GM12865 (cell line): ENCODE data around the gene OCA2.

Experiments used
- DNase-seq: peaks from one replicate; pipeline ENCODE4 v3.0.0; 2010; ENCODE audit warnings: low read depth
- H3K4me3 ChIP-seq: 2 replicates; pipeline ENCODE4 v1.5.1; 2011; ENCODE audit warnings: mild to moderate bottlenecking, low read depth, low read length, control low read depth
- TF ChIP-seq, protein P1 (sequence below): IDR thresholded peaks from 2 replicates; pipeline ENCODE4 v1.5.1; 2011; ENCODE audit warnings: low read length, control low read depth, low read depth, inconsistent platforms; ENCODE audit not compliant: insufficient read depth; ENCODE audit errors: missing control alignments

The OCA2 gene

DNA sequence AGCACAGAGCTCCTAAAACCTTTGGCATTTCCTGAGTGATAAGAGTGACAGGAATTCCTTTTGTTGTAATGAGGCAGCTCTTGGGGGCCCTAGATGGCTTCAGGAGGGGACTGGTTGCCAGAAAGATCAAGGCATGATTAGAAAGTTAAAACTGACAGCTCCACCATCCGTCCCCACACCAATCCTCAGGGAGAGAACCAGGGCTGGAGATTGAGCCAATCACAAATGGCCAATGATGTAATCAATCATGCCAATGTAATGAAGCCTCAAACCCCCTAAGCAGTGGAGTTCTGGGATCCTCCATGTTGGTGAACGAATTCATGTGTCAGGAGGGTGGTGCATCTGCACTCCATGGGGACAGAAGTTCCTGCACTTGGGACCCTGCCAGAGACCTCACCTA lies 265.1 kb downstream of the OCA2 start:
- no peak overlapping the region for H3K4me3 ChIP-seq
- no peak for DNase-seq
- TF ChIP-seq, protein P1, sequence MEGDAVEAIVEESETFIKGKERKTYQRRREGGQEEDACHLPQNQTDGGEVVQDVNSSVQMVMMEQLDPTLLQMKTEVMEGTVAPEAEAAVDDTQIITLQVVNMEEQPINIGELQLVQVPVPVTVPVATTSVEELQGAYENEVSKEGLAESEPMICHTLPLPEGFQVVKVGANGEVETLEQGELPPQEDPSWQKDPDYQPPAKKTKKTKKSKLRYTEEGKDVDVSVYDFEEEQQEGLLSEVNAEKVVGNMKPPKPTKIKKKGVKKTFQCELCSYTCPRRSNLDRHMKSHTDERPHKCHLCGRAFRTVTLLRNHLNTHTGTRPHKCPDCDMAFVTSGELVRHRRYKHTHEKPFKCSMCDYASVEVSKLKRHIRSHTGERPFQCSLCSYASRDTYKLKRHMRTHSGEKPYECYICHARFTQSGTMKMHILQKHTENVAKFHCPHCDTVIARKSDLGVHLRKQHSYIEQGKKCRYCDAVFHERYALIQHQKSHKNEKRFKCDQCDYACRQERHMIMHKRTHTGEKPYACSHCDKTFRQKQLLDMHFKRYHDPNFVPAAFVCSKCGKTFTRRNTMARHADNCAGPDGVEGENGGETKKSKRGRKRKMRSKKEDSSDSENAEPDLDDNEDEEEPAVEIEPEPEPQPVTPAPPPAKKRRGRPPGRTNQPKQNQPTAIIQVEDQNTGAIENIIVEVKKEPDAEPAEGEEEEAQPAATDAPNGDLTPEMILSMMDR = no peak

DNA sequence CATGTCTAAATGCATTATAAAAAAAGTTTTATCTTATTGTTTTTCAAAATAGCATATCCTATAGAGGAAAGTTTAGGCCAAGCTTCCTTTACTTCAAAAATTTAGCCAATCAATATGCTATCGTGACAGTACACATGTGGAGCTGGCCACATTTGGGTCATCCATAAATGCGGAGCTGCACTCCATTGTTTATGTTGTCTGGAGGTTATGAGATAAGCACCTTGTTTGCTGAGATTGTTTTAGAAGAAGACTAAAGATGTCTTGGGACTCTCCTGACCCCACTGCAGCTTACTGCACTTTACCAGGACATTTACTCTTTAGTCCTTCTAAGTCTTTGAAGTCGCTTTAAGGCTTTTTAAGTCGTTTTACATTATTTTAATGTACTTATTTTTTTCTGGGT lies 265.9 kb downstream of the OCA2 start:
- TF ChIP-seq, protein P1 = no peak
- DNase-seq = no peak
- no peak overlapping the region for H3K4me3 ChIP-seq

DNA sequence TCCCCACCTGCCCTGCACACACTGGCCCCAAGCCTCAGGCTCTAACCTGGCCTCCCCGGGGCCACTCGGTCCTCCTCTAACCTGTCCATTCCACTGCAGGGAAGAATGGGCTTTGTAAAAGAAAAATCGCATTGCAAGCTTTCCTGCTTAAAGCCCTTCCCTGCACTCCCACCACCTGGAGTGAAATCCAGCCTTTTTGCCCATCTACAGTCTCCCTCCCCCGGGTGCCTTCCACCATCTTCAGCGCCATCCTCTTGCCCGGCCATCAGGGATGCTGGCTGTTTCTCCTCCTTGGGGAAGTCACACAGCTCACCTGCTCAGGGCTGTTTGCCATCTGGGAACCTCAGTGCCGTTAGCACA lies 266.9 kb downstream of the OCA2 start:
- H3K4me3 ChIP-seq = no peak overlapping the region
- TF ChIP-seq, protein P1 = no peak
- DNase-seq = no peak

DNA sequence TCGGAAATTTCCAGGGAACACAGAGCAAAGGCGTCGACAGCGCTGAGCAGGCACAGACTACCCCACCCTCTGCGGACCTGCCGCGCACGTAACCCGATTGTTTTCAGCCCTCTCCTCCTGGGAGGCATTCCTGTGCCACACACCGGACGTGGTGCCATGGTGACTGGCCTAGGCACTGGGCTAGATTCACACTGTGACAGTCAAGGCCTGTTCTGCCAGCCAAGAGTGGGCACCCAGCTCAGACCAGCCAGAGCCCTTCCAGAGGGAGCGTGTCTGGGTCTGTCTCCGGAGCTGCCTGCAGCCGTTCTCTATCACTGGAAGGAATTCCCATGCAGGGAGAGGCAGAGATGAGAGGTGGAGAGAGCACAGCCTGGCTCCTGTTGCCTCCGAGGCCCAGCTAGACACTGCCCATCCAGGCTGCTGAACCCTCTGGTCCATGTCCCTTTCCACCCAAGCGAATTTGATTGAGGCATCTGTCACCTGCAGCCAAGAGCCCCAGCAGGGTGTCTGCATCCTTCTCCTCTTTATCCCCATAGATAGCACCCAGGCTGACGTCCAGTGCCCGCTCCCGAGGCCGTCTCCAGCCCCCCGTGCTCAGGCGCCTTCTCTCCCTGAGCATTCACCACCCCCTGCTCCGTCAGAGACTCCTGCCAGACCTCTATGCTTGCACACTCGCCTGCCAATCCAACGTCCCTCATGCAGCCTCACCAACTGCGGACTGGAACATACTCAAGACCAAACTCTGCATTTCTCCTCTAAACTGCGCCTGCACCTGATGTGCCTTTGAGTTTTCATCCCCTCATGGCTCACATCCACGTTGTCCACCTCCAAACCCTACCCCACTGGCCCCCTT lies 267.5 kb downstream of the OCA2 start:
- no peak overlapping the region for H3K4me3 ChIP-seq
- TF ChIP-seq, protein P1 = no peak
- DNase-seq = no peak

DNA sequence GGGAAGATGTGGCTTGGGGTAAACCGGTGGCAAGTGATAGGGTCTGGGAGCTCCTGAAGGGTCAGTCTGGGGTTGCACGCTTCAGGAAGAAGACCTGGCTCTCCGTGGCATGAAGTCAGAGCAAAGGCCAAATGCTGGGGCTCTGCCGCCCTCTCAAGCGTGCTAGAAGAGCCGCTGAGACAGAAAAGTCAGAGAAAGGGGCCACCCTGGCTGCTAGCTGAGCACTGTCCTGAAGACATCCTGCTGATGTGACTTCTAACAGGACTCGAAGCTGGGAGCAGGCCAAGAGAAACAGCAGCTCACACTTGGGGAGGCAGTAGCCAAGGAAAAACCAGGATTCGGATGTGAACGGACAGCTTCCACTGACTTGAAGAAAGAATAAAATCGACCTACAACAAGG lies 270.4 kb downstream of the OCA2 start:
- DNase-seq = no peak
- H3K4me3 ChIP-seq = no peak overlapping the region
- TF ChIP-seq, protein P1 = no peak

DNA sequence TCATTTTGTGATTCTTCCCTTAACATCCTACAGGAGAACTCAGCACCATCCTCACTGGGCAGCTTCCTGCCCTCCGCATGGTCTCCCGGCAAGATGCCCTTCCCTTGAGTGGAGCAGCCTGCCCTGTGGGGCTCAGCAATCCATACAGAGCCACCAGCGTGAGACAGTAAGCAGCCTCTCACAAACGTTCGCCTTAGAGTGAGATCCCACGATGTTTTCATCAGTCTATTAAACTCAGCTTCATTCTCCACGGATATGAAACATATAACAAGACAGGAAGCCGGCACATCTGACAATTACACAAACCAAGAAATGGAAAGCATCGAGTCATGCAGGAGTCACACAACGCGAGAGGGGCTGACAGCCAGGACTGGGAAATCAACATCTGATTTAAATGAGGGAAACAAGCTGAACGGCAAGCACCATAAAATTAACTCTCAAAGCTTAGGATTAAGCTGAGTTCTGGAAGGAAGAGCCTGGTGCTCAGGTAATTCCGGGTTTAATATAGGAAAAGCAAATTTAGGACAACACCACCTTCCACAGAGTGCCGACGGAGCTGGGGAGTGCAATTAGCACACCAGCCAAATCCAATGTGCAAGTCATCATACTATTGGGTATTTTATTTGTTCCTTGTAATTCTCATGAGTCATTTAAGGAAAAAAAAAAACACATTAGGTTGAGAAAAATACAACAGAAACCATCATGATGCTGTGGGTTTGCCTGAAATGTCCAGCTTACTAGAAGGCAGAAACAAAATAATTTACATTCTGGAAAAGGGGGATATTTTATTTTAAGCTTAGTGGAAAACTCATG lies 272.0 kb downstream of the OCA2 start:
- H3K4me3 ChIP-seq = no peak overlapping the region
- TF ChIP-seq, protein P1 = no peak
- DNase-seq = no peak

DNA sequence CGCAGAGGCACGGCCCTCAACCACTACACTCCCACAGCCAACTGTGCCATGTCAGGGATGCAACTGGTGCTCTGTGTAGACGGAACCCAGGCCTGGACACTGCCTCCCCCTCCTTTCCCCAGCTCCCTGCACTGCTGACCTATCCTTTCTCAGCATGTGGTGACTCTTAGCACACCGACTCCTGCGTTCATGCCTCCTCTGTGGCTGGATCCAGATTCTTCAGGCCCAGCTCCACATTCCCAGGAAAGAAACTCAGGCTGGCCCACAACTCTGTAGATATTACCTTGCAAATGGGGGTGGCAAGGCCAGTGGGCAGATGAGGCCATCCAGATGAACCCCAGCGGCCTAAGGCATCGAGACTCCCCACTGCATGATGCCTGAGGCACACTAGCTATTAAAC lies 272.7 kb downstream of the OCA2 start:
- no peak overlapping the region for H3K4me3 ChIP-seq
- no peak for DNase-seq
- TF ChIP-seq, protein P1 = no peak
